T-helper 17 cell (primary cell): ENCODE data around the gene RFESD. TPM values are rescaled to one million over a fixed set of nuclear protein-coding genes. Genes with fewer than 3 reads are reported as not detected.
"Not testable (repeated sequence)": the region's sequence is repeated elsewhere in the genome, so short reads cannot be mapped to it uniquely, and the experiment has no call there.

Experiments used
- ATAC-seq: fragments of 150-1000 bp; cut with Tn5 transposase; 2 replicates; pipeline ENCODE4 v1.10.0; 2021; ENCODE audit warnings: mild to moderate bottlenecking, moderate library complexity
- DNase-seq, 3 donors: peaks; one replicate each; pipeline versions ENCODE4 v3.0.0 to v3.0.0-alpha.2; 2020 to 2021
- H3K9me3 ChIP-seq: one replicate; pipeline ENCODE4 v1.7.0; 2013; ENCODE audit warnings: low read length, mild to moderate bottlenecking; ENCODE audit not compliant: control insufficient read depth, poor library complexity, severe bottlenecking
- H3K27ac Mint-ChIP-seq: one replicate; pipeline ENCODE4 v1.8.0; 2022; ENCODE audit warnings: mild to moderate bottlenecking, moderate library complexity, mixed read lengths
- H3K27me3 Mint-ChIP-seq: one replicate; pipeline ENCODE4 v1.8.0; 2022; ENCODE audit warnings: mixed read lengths
- H3K36me3 Mint-ChIP-seq: one replicate; pipeline ENCODE4 v1.8.0; 2022; ENCODE audit warnings: low read depth, mixed read lengths
- H3K4me1 Mint-ChIP-seq: one replicate; pipeline ENCODE4 v1.8.0; 2022; ENCODE audit warnings: mild to moderate bottlenecking, mixed read lengths
- H3K4me3 Mint-ChIP-seq: one replicate; pipeline ENCODE4 v1.8.0; 2022; ENCODE audit warnings: mild to moderate bottlenecking, moderate library complexity, mixed read lengths
- total RNA-seq, 4 donors: library from RNA in 2 of 4; stranded (reverse) in 2 of 4; gene quantifications; one replicate each; pipeline ENCODE4 v1.2.3 and lab custom pipeline; 2022 to 2026

RFESD gene
- total RNA-seq, 2 donors from 2014 or later: 2.8 to 2.9 TPM

DNA sequence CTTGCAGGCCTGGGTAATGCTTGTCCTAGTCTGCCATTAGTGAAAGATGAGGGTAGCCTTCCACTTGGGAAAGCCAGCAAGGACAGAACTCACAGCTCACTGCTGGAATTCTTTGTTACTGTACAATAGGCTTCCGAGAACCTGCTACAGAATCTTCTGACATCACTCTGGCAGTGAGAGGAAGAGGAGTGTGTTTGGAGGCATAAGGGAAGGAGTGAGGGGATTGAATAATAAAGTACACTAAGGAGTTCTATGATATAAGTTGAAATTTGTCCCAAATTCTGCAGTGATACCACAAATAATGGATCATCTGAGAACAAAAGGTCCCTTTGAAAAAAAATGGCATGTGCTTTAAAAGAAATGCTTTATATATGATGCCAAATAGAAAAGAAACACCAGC is 36.3 kb downstream of the RFESD start, which contains the start of gene SPATA9:
Gene SPATA9, minus strand, starts transcription at position 101 of the 400 bp plus-strand sequence. CDS start 137 bp downstream, outside the sequence.
- H3K4me3 Mint-ChIP-seq: peak within 1 kb of the TSS; percentile 3
- peaks cover 23% of the 10 kb centered on the region for H3K27me3 Mint-ChIP-seq
- DNase-seq (no peak), ATAC-seq (no peak)
- H3K9me3 ChIP-seq: no peaks in the 10 kb centered on the region
- no peaks in the 10 kb centered on the region for H3K4me1 Mint-ChIP-seq
- H3K36me3 Mint-ChIP-seq: no peaks in the 10 kb centered on the region
- H3K27ac Mint-ChIP-seq: no peak within 1 kb of the TSS

DNA sequence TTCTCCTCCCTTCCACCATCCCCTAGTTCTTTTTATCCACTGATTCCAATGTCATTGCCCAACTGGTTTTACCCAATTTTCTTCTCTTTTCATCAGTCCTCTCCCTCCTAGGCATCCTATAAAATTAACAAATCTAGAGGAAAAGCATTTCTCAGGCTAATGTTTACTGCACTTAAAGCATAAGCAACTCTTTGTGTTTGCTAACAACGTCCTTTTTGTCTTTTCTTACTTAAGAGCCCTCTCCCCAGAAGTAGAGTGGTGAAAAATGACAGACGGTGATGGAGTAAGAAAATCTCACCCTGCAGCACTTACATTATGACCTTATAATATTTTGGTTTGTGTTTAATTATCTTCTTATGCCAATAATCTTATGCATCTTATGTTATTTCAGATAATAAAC is 37.8 kb downstream of the RFESD start:
- no peak for ATAC-seq
- no peaks in the 10 kb centered on the region for H3K36me3 Mint-ChIP-seq

DNA sequence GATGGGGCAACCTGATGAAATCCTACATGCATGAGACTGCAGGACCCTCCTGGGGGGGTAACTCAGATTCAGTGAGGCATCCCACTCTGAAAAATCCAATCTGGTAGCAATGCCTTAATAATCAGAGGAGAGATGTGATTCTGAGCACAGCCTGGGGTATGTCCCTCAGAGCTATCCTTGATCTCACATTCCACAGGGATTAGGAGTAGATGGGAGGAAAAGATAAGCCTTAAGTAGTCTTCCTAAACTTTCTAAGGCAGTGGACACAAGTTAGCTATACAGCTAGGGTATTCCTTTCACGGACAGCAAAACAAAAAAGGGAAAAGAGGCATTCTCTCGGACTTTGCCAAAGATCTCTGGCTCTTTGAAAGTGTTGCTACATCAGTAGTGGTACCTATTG is 40.1 kb downstream of the RFESD start:
- H3K27me3 Mint-ChIP-seq: peaks cover 20% of the 10 kb centered on the region
- ATAC-seq (no peak), DNase-seq (no peak)
- H3K4me1 Mint-ChIP-seq: no peaks in the 10 kb centered on the region
- H3K36me3 Mint-ChIP-seq: no peaks in the 10 kb centered on the region
- H3K9me3 ChIP-seq: no peaks in the 10 kb centered on the region
- H3K4me3 Mint-ChIP-seq: no peak overlapping the region
- H3K27ac Mint-ChIP-seq: no peak overlapping the region

More for the DNA sequence above, 37.8 kb downstream of the RFESD start:
- Mint-ChIP-seq H3K27ac (no peak overlapping the region), H3K27me3 (peaks cover 26% of the 10 kb centered on the region), H3K4me3 (no peak overlapping the region), H3K4me1 (no peaks in the 10 kb centered on the region)
- no peaks in the 10 kb centered on the region for H3K9me3 ChIP-seq
- DNase-seq: no peak

DNA sequence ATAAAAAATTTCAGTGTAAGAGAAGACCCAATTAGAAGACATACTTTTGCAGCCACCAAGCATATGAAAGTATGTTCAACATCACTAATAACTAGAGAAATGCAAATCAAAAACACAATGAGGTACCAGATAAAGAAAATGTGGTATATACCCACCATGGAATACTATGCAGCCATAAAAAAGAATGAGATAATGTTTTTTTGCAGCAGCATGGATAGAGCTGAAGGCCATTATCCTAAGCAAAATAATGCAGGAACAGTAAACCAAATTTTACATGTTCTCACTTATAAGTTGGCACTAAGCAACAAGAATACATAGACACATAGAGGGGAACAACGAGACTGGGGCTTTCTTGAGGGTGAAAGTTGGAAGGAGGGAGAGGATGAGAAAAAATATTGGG is 43.1 kb downstream of the RFESD start:
- Mint-ChIP-seq H3K36me3 (no peaks in the 10 kb centered on the region), H3K27me3 (peaks cover 15% of the 10 kb centered on the region)
- ATAC-seq: no peak

DNA sequence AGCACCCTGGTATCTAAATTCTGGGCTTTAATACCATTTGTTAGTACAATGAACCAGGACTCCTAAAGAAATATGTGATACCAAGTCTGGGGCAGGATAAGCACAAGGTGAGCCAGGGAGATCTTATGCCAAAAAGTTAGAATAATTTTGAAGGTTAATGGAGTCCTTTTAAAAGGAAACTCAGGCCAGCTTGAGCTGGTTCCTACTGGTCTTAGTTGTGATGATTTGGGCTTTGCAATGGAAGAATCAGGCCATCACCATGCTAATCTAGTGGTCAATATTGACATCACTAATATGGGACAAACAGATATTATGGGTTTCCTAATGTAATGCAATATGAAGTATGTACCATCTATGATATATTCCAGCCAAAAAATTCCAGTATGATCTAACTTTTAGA is 43.8 kb downstream of the RFESD start:
- peaks cover 15% of the 10 kb centered on the region for H3K27me3 Mint-ChIP-seq
- ATAC-seq (no peak), DNase-seq (no peak)
- no peaks in the 10 kb centered on the region for H3K9me3 ChIP-seq
- H3K27ac Mint-ChIP-seq: no peak overlapping the region
- no peaks in the 10 kb centered on the region for H3K4me1 Mint-ChIP-seq
- no peak overlapping the region for H3K4me3 Mint-ChIP-seq
- H3K36me3 Mint-ChIP-seq: no peaks in the 10 kb centered on the region

More for the DNA sequence above, 43.1 kb downstream of the RFESD start:
- H3K9me3 ChIP-seq: no peaks in the 10 kb centered on the region
- Mint-ChIP-seq H3K27ac (no peak overlapping the region), H3K4me1 (no peaks in the 10 kb centered on the region), H3K4me3 (no peak overlapping the region)
- no peak for DNase-seq

DNA sequence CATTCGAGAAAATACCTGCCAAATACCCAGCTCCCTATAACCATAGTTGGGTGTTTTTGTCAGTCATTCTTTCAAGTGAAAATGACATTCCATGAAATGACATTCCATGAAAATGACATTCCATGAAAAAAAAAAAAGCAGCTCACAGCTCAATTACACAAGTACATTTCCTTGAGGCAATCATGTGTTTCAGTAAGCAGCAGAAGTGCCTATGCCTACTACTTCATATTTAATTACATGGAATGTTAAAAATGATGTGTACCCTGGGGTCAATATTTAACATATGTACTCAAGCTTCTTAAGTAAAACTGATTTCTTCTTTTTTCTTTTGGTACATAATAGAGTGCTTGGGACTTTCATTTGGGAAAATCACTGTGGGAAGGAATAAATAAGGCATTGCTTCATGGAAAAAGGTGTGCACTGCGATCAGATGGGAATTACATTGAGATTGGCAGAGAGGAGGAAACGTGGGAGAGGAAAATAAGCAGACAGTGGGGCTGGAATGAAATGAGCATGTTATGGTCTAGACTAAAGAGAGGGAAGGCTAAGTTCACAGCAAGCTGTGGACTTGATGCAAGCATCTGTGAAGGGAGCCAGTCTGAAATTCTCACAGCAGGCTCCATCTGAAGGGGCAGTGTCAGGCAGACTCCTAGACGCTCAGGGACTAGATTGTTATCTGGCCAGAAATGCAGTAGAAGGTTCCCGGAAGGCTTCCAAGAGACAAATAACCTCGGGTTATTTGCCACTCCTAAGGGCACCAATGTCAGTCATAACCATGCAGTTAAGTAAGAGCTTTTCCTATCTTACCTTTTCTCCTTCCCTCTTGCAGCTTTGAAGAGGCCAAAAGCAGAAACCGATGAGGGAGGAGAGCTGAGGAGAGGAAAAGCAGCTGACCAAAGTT is 51.5 kb downstream of the RFESD start:
- DNase-seq: no peak
- no peak for ATAC-seq
- H3K9me3 ChIP-seq: no peaks in the 10 kb centered on the region
- Mint-ChIP-seq H3K27me3 (peaks cover 28% of the 10 kb centered on the region), H3K4me3 (no peak overlapping the region), H3K27ac (no peak overlapping the region), H3K36me3 (peaks cover 4% of the 10 kb centered on the region), H3K4me1 (peaks cover 4% of the 10 kb centered on the region)

DNA sequence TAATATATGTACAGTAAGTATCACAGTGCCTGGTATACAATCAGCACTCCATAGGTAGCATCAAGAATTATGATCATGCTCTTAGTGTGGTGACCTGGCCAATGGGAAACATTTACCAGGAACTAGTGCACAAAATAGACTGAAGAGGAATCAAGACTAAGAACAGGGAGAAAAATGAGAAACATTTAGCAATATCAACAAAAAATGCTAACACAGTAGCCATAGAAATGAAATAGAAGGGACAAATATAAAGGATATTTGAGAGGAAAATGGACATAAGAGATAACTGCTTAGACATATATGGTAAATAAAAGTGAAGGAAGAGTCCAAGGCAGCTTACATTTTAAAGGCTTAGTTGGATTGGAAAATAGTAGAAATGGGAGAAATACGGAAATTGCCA is 52.8 kb downstream of the RFESD start:
- Mint-ChIP-seq H3K4me3 (no peak overlapping the region), H3K36me3 (peaks cover 4% of the 10 kb centered on the region), H3K4me1 (peaks cover 4% of the 10 kb centered on the region), H3K27ac (no peak overlapping the region), H3K27me3 (peaks cover 24% of the 10 kb centered on the region)
- H3K9me3 ChIP-seq: no peaks in the 10 kb centered on the region
- no peak for ATAC-seq
- no peak for DNase-seq

DNA sequence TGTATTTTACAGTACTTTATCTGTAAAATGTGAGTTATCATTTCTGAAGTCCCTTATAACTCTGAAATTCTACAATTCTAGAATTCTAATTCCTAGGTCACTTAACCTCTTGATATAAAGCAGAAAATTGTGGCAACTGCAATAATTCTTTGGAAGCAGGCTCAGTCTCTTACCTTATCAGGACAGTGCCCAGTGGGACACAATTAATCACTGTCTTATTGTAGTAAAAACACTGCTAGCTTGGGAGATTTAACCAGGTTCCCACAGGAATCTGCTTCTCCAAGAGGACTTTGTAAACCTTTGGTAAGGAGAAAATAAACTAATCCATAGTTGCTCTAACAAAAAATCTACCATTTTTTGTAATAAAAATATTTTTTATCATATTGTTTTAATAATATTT is 54.5 kb downstream of the RFESD start:
- no peaks in the 10 kb centered on the region for H3K9me3 ChIP-seq
- ATAC-seq (no peak), DNase-seq (no peak)
- Mint-ChIP-seq H3K27me3 (peaks cover 24% of the 10 kb centered on the region), H3K4me1 (peaks cover 4% of the 10 kb centered on the region), H3K4me3 (no peak overlapping the region), H3K27ac (no peak overlapping the region), H3K36me3 (peaks cover 4% of the 10 kb centered on the region)

DNA sequence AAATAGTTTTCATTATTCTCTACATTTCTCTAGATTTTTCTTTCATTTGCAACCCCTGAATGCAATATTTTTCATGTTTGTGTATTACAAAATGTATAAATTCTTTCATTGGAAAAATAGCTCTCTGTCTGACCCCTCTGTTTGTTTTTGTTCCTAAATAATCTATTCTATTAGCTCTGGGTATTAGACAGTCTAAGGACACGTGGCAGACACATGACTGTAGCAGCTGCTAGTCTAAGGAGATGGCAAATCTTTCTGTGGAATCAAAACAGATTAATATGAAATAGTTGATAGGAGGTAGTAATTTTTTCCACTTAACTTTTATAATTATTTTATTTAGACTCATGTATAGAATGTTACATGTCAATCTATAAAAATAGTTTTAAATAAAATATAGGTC is 57.6 kb downstream of the RFESD start:
- DNase-seq: no peak
- Mint-ChIP-seq H3K27me3 (peaks cover 21% of the 10 kb centered on the region), H3K4me1 (peaks cover 4% of the 10 kb centered on the region), H3K27ac (no peak overlapping the region), H3K36me3 (peaks cover 6% of the 10 kb centered on the region), H3K4me3 (no peak overlapping the region)
- ATAC-seq: no peak
- no peaks in the 10 kb centered on the region for H3K9me3 ChIP-seq

DNA sequence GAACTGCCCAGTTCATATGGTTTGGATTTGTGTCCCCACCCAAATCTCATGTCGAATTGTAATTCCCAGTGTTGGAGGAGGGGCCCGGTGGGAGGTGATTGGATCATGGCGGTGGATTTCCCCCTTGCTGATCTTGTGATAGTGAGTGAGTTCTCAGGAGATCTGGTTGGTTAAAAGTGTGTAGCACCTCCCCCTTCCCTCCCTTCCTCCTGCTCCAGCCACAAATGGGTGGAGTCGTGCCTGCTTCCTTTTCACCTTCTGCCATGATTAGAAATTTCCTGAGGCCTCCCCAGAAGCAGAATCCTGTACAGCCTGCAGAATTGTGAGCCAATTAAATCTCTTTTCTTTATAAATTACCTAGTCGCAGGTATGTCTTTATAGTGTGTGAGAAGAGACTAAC is 59.6 kb downstream of the RFESD start:
- not testable (repeated sequence) for H3K36me3 Mint-ChIP-seq, H3K9me3 ChIP-seq, H3K4me3 Mint-ChIP-seq, H3K4me1 Mint-ChIP-seq, ATAC-seq, H3K27ac Mint-ChIP-seq, DNase-seq
- peaks cover 13% of the 10 kb centered on the region for H3K27me3 Mint-ChIP-seq

DNA sequence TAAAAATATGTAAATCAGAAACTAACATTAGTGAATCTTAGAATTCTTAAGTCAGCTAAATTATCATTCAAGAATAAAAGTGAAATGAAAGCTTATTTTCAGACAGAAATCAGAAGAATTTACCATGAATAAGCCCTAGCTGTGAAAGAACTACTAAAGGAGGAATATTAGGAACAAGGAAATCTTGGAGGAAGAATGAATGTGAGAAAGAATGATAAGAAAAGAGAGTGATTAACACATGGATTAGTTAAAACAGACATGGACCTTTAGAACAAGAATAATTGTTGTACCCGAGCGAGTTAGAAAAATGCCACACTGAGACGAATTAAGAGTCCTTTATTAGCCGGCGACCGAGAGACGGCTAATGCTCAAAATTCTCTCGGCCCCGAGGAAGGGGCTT is 60.5 kb downstream of the RFESD start:
- H3K27me3 Mint-ChIP-seq: peaks cover 8% of the 10 kb centered on the region
- no peak overlapping the region for H3K4me3 Mint-ChIP-seq

More for the DNA sequence above, 60.5 kb downstream of the RFESD start:
- peaks cover 3% of the 10 kb centered on the region for H3K36me3 Mint-ChIP-seq
- H3K4me1 Mint-ChIP-seq: no peaks in the 10 kb centered on the region
- no peak for DNase-seq
- no peak for ATAC-seq
- no peak overlapping the region for H3K27ac Mint-ChIP-seq
- no peaks in the 10 kb centered on the region for H3K9me3 ChIP-seq
